ENCODE data around the gene LSM2. TPM values are rescaled to one million over a fixed set of nuclear protein-coding genes. Genes with fewer than 3 reads are reported as not detected.
A peak's percentile ranks its signal among the peaks of the same experiment; 100 is the strongest.

The LSM2 gene
- total and polyA plus RNA-seq, 2 donors from 2014 or later, result 41.6 to 70.6 TPM

DNA sequence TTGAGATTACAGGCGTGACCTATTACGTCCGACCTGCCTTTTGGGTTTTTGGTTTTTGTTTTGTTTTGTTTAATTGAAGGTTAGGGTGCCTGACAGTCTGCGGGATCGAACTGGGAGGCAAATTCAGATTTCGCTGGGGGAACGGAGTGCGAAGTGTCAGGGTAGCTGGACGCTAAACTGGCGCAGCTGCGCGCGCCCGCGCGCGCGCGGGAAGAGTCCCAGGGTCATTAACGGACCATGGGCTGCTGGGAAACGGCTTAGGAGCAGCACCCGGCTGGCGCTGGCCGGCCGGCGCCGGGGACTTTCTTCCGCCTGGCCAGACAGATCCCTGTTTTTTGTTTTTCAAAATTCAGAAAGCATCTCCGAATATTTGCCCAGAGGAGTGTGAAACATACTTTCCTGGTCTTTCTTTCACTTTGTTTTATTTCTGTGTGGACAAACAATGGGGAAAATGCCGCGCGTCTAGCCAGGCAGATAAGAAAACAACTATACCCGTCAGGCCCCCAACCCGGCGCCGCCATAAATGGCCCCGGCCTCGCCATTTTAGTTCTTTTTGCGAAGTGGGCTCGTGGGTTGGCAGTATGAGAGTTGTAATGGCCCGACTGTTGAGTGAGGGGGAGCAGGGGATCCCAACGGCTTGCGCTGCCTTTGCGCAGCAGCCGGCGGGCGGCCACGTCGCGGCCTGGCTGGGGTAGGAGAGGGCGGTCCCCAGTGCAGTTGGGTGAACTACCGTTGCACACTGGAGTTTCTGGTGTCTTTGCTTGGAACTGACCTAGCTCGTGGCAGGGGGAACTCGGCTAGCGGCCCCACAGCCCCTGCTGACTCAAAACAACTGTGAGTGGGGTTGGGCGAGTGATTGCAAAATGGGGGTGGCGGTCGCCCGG is 27.8 kb upstream of the LSM2 start:
- H3K9ac ChIP-seq (ENCODE audit: low read length in 3 of 3), result peak overlapping the region; percentile 60 to 100 (median 95)
- TF ChIP-seq, protein P1, sequence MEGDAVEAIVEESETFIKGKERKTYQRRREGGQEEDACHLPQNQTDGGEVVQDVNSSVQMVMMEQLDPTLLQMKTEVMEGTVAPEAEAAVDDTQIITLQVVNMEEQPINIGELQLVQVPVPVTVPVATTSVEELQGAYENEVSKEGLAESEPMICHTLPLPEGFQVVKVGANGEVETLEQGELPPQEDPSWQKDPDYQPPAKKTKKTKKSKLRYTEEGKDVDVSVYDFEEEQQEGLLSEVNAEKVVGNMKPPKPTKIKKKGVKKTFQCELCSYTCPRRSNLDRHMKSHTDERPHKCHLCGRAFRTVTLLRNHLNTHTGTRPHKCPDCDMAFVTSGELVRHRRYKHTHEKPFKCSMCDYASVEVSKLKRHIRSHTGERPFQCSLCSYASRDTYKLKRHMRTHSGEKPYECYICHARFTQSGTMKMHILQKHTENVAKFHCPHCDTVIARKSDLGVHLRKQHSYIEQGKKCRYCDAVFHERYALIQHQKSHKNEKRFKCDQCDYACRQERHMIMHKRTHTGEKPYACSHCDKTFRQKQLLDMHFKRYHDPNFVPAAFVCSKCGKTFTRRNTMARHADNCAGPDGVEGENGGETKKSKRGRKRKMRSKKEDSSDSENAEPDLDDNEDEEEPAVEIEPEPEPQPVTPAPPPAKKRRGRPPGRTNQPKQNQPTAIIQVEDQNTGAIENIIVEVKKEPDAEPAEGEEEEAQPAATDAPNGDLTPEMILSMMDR (IDR thresholded peaks at IDR 0.05; ENCODE audit: borderline replicate concordance, extremely low read depth, insufficient read depth), result no peak
- H3K4me3 ChIP-seq (ENCODE audit: low read length in 3 of 3), result peak overlapping the region; percentile 83 to 95 (median 90)
- intact Hi-C loops (cut with DNase I), result no loop called here
- no peaks in the 10 kb centered on the region for H3K27me3 ChIP-seq (ENCODE audit: control insufficient read depth, insufficient read depth, low read length)
- FAIRE-seq (no peak), DNase-seq (peak; percentile 91 to 97 (median 94))
- H3K36me3 ChIP-seq (ENCODE audit: control insufficient read depth in 2 of 3, insufficient read depth in 3 of 3, low read length in 3 of 3), result peaks cover 5 to 12% (median 9%) of the 10 kb centered on the region in 3 donors
- no peaks in the 10 kb centered on the region for H3K9me3 ChIP-seq (ENCODE audit: control insufficient read depth in 2 of 3, insufficient read depth in 1 of 3, low read length in 3 of 3)
- H3K4me1 ChIP-seq (ENCODE audit: control insufficient read depth in 2 of 3, insufficient read depth in 2 of 3, low read depth in 1 of 3, low read length in 3 of 3), result peaks cover 4 to 21% (median 17%) of the 10 kb centered on the region in 3 donors
- peak overlapping the region; percentile 95 to 99 for H3K27ac ChIP-seq (ENCODE audit: low read depth in 2 of 2, low read length in 2 of 2)

DNA sequence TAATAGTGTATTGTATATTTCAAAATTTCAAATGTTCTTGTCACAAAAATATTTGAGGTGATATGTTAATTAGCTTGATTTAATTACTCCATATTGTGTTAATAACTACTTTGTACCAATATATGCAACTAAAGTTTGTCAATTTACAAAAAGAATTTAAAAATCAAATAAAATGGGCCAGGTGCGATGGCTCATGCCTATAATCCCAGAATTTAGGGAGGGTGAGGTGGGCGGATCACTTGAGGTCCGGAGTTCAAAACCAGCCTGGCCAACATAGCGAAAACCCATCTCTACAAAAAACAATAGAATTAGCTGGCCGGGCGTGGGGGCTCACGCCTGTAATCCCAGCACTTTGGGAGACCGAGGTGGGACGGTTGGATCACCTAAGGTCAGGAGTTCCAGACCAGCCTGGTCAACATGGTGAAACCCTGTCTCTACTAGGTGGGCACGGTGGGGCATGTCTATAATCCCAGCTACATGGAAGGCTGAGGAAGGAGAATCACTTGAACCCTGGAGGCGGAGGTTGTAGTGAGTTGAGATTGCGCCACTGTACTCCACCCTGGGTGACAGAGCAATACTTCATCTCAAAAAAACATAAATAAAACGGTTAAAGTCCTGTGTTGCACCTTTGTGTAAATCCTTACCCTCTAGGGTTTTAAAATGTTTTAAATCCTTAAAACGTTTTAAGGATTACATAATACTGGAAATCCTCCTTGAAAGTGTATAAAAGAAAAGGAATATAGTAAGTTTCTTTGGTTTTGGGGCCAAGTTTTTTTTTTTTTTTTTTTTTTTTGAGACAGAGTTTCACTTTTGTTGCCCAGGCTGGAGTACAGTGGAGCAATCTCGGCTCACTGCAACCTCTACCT is 24.8 kb upstream of the LSM2 start:
- Histone ChIP-seq H3K36me3 (ENCODE audit: control insufficient read depth in 2 of 3, insufficient read depth in 3 of 3, low read length in 3 of 3) (no peaks in the 10 kb centered on the region), H3K9me3 (ENCODE audit: control insufficient read depth in 2 of 3, insufficient read depth in 1 of 3, low read length in 3 of 3) (no peaks in the 10 kb centered on the region), H3K27ac (ENCODE audit: low read depth in 2 of 2, low read length in 2 of 2) (peak overlapping the region; percentile 51 to 94), H3K27me3 (ENCODE audit: control insufficient read depth, insufficient read depth, low read length) (no peaks in the 10 kb centered on the region), H3K9ac (ENCODE audit: low read length in 3 of 3) (peak overlapping the region in 1 of 3 donors; percentile 80), H3K4me1 (ENCODE audit: control insufficient read depth in 2 of 3, insufficient read depth in 2 of 3, low read depth in 1 of 3, low read length in 3 of 3) (peaks cover 1 to 12% (median 8%) of the 10 kb centered on the region in 3 donors), H3K4me3 (ENCODE audit: low read length in 3 of 3) (peak overlapping the region in 2 of 3 donors; percentile 82 to 84)
- intact Hi-C loops (cut with DNase I), result no loop called here
- DNase-seq (peak in 1 of 5 donors; percentile 47), FAIRE-seq (no peak)
- TF ChIP-seq, protein P1 (IDR thresholded peaks at IDR 0.05; ENCODE audit: borderline replicate concordance, extremely low read depth, insufficient read depth), result no peak

DNA sequence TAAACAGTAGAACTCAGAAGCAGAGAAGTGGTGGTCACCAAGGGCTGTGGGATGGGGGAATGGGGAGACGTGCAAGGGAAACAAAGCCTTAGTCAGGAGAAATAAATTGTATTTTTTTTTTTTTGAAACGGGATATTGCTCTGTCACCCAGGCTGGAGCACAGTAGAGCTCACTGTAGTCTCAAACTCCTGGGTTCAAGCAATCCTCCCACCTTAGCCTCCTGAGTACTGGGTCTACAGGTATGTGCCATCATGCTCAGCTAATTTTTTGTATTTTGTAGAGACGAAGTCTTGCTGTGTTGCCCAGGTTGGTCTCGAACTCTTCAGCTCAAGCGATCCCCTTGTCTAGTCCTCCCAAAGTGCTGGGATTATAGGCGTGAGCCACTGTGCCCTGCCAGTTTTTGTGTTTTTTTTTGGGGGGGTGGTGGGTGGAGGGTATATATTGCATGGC is 24.1 kb upstream of the LSM2 start:
- Histone ChIP-seq H3K4me3 (ENCODE audit: low read length in 3 of 3) (peak overlapping the region; percentile 82 to 96 (median 84)), H3K27ac (ENCODE audit: low read depth in 2 of 2, low read length in 2 of 2) (peak overlapping the region; percentile 89 to 94), H3K27me3 (ENCODE audit: control insufficient read depth, insufficient read depth, low read length) (no peaks in the 10 kb centered on the region), H3K9ac (ENCODE audit: low read length in 3 of 3) (peak overlapping the region; percentile 80 to 93 (median 83)), H3K4me1 (ENCODE audit: control insufficient read depth in 2 of 3, insufficient read depth in 2 of 3, low read depth in 1 of 3, low read length in 3 of 3) (peaks cover 5 to 6% (median 6%) of the 10 kb centered on the region in 3 donors), H3K9me3 (ENCODE audit: control insufficient read depth in 2 of 3, insufficient read depth in 1 of 3, low read length in 3 of 3) (no peaks in the 10 kb centered on the region), H3K36me3 (ENCODE audit: control insufficient read depth in 2 of 3, insufficient read depth in 3 of 3, low read length in 3 of 3) (no peaks in the 10 kb centered on the region)
- FAIRE-seq, result no peak
- intact Hi-C loops (cut with DNase I), result no loop called here
- TF ChIP-seq, protein P1 (IDR thresholded peaks at IDR 0.05; ENCODE audit: borderline replicate concordance, extremely low read depth, insufficient read depth), result no peak
- no peak for DNase-seq

Data from kidney (tissue), 14 donors.